ENCODE results near the gene PTK6.

Gene PTK6

DNA sequence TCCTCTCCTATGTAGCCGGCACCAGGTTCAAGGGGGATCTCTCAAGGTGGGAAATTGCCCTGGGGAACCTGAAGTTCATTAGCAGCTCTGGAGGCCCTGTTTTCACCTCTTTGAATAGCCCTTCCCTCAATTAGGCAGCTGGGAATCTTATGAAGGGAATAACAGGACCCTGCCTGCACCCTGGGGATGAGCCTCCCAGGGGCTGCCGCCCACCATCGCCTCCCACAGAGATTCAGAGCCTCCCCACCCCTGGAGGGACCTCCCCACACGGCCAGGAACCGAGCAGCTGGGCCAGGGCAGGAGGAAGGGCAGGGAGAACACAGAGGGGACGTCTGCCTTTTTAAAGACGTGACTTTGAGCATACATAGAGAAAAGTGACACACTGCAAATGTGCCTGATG lies 33.7 kb downstream of the PTK6 start:
- no peak for DNase-seq

GRCh38 chr20:63502671-63503172 lies 34.5 kb downstream of the PTK6 start:
- no peak for DNase-seq

GRCh38 chr20:63501818-63502670 lies 35.1 kb downstream of the PTK6 start:
- DNase-seq = no peak

DNA sequence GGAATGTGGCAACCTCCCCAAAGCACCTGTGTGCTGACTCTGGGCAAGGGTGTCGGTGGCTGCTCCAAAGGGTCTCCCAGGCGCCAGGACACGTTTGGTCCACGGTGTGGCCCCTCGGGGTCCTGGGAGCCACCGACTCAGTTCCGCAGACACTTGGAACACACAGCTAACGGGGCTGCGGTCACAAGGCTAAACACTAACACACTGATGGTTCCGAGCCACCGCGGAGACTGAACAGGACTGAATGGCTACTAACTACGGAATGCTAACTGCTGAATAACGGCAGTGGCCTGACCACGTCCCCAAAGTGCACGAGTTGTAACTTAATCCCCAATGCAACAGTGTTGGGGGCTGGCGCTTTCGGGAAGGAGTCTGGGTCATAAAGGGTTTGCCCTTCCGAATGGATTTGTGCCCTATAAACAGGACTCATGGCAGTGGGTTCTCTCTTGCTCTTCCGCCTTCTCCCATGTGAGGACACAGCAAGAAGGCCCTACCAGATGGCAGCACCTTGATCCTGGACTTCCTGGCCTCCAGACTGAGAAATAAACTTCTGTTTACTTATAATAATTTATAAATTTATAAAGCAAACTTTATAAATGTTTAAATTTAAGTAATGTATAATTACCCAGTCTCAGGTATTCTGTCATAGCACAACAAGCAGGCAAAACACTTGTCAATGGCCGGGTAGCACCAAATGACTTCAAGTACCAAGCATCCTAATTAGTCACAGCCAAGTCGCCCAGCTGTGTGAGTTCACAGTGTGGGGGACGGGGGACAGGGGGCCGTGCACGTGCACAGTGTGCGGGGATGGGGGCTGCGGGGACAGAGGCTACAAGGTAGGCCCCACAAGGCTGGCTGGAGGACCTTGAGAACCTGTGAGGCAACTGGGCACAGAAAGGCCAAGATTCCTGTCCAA lies 36.0 kb downstream of the PTK6 start:
- DNase-seq = no peak

DNA sequence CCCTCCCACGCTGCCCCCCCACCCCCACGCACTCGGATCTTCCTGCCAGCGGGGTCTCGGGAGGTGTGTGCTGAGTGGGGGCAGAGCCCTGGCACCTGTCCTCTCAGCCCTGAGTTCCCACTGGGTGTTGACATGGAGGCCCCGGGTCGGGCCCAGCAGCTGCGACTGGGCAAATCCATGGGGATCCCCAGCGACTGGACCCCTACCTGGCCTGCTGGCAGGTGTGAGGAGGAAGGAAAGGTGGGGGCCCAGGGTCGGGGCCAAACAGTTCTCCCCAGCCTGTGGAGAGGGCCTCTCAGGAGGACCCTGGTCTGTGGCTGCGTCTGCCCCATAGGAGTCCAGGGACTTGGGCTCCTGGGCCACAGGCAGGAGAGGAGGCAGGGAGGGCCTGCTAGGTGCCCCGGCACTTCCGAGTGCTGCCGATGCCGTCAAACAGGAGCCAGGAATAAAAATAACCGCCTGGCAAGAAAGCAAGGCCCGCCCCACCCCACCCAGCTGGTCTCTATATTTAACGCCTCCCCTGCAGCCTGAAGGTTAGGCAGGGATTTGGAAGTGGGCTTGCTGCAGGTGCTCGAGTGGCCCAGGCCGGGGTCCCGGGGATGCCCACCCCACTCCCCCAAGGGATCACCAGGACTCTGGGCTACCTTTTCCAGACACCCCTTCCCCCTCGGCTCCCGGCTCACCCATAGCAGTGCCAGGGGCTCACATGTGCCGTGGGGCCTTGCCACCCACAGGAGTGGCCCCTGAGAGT lies 36.9 kb downstream of the PTK6 start:
- no peak for DNase-seq

- DNase-seq = no peak
Measured at GRCh38 chr20:63499338-63499969, 37.7 kb downstream of the PTK6 start.

- peak; percentile 24 for DNase-seq
Measured at GRCh38 chr20:63498960-63499337, 38.2 kb downstream of the PTK6 start, which contains the start of gene EEF1A2. Gene EEF1A2 (minus strand): TSS chr20:63499083. CDS start chr20:63497763, 1,320 bp downstream.

- DNase-seq = no peak
Measured at GRCh38 chr20:63497946-63498935, 38.9 kb downstream of the PTK6 start.

- no peak for DNase-seq
Measured at GRCh38 chr20:63497138-63497945, 39.8 kb downstream of the PTK6 start.

- DNase-seq = no peak
Measured at GRCh38 chr20:63496596-63497120, 40.5 kb downstream of the PTK6 start.

DNA sequence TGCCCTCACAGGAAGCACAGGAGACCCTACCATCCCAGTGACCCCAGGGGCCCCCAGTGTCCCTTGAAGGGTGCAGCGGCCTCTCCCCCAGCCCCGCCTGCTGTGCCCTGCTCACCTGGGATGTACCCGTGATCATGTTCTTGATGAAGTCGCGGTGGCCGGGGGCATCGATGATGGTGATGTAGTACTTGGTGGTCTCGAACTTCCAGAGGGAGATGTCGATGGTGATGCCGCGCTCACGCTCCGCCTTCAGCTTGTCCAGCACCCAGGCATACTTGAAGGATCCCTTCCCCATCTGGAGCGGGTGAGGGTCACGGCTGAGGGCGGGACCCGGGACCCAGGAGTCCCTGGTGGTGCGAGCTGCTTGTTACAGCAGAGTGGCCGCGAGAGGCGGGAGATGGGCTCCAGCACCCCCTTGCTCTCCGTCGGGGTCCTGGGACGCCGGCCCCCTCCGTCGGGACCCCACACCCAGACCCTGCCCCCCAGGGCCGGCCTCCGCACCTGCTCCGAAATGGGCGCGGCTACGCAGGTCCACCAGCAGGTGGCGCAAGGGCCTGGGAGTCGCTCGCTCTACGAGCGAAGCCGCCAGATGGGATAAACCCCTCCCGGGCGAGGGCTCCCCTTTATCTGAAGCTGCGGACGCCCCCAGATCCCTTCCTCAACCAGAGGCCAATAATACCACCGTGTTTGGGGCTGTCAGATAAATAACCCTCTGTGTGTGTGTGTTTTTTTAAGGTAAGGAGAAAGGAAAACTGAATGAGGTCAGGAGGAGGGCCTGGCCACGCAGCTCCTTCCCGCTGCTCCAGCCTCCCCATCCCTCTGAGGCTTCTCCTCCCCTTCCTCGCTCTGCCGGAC lies 41.2 kb downstream of the PTK6 start:
- peak; percentile 64 for DNase-seq

- DNase-seq = no peak
Measured at GRCh38 chr20:63495167-63495720, 41.9 kb downstream of the PTK6 start.

DNA sequence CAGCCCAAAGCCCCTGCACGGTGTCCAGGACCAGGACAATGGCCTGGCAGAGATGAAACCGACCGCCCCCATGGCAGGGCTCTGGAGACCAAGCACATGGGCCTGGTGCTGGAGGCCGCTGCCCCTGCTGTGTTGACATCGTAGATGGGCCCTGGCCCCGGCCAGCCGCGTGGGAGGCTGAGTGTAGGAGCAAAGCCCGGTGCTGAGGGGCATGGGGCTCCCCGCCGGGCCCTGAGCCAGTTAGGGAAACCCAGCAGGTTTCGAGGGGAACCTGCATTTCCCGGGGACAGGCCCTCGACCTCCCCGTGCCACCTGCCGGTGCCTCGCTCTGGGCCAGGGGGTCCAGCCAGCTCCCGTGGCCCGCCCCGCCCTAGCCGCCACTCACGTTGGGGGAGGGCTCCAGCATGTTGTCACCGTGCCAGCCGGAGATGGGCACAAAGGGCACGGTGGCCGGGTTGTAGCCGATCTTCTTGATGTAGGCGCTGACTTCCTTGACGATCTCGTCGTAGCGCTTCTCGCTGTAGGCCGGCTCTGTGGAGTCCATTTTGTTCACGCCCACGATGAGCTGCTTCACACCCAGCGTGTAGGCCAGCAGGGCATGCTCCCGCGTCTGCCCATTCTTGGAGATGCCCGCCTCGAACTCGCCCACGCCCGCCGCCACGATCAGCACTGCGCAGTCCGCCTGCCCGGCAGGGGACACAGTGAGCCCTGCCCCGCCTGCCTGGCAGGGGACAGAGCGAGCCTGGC lies 42.6 kb downstream of the PTK6 start:
- no peak for DNase-seq

GRCh38 chr20:63494084-63494419 lies 43.1 kb downstream of the PTK6 start:
- DNase-seq = no peak

DNA sequence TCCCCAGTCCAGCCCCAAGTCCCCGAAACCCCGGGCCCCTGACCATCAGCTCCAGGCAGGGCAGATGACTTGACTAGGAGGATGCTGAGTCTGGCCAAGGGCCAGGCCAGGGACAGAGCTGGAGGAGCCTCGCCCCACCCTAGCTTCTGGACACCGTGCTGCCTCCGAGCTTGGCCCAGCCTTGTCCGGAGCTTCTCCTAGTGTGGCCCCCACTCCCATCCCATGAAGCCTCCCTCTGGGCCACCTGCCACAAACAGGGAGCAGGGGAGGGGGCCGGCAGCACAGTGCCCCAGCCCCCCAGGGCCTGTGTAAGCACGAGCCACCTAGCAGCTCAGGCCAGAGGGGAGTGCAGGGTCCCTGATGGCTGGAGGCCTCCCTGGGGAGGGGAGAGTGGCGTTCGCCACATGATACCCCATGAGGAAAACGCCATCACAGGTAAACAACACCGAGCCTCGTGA lies 43.6 kb downstream of the PTK6 start:
- DNase-seq = no peak

GRCh38 chr20:63492982-63493381 lies 44.2 kb downstream of the PTK6 start:
- no peak for DNase-seq

DNA sequence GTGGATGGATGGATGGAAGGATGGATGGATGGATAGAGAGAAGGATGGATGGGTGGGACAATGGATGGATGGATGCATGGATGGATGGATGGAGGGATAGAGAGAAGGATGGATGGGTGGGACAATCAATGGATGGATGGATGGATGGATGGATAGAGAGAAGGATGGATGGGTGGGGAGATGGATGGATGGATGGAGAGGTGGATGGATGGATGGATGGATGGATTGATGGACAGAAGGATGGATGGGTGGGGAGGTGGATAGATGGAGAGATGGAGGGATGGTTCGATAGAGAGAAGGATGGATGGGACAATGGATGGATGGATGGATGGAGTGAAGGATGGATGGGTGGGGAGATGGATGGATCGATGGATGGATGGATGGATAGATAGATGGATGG lies 44.7 kb downstream of the PTK6 start:
- no peak for DNase-seq
